Activated B cell treated with CpG ODN at 0.5 μM for 24 hours (primary cell): ENCODE results near the gene NOD1. TPM values are rescaled to one million over a fixed set of nuclear protein-coding genes. Genes with fewer than 3 reads are reported as not detected.
A peak's percentile ranks its signal among the peaks of the same experiment; 100 is the strongest.

Experiments used
- ATAC-seq: fragments of 200-7000 bp; cut with Tn5 transposase; one replicate; pipeline ENCODE4 v1.10.0; 2021; ENCODE audit warnings: low read depth, mild to moderate bottlenecking, moderate library complexity
- CTCF ChIA-PET: fragments of 350-600 bp; sonication (Branson Sonifier 250); formaldehyde crosslinking; loops from one replicate; lab custom pipeline; 2021; ENCODE audit warnings: antibody characterized with exemption; lab: Charles Lee
- POLR2A ChIA-PET: fragments of 350-600 bp; sonication (Branson Sonifier 250); formaldehyde crosslinking; loops from one replicate; lab custom pipeline; 2021; ENCODE audit warnings: antibody characterized with exemption; lab: Charles Lee
- DNase-seq: peaks from one replicate; pipeline ENCODE4 v3.0.0; 2022
- H3K27ac Mint-ChIP-seq: one replicate; pipeline ENCODE4 v1.8.0; 2020; ENCODE audit warnings: mixed read lengths
- H3K27me3 Mint-ChIP-seq: one replicate; pipeline ENCODE4 v1.8.0; 2021; ENCODE audit warnings: mixed read lengths
- H3K36me3 Mint-ChIP-seq: one replicate; pipeline ENCODE4 v1.8.0; 2021; ENCODE audit warnings: low read depth, mixed read lengths
- H3K4me1 Mint-ChIP-seq: one replicate; pipeline ENCODE4 v1.8.0; 2021; ENCODE audit warnings: mixed read lengths
- H3K4me3 Mint-ChIP-seq: one replicate; pipeline ENCODE4 v1.8.0; 2020; ENCODE audit warnings: mild to moderate bottlenecking, mixed read lengths
- H3K9me3 Mint-ChIP-seq: one replicate; pipeline ENCODE4 v1.8.0; 2020; ENCODE audit warnings: mixed read lengths
- CTCF ChIP-seq: fragments of 200-600 bp; IDR thresholded peaks from one replicate; pipeline ENCODE4 v1.8.0; 2022; ENCODE audit warnings: antibody characterized with exemption, mild to moderate bottlenecking
- intact Hi-C: fragments of 100-400 bp; cut with micrococcal nuclease; formaldehyde crosslinking; loops from one replicate; pipeline ENCODE4 v1.15.1; 2024
- total RNA-seq: library from RNA; stranded (reverse); gene quantifications from 2 replicates; pipeline ENCODE4 v1.2.3, GENCODE V29; 2022

Gene NOD1
- total RNA-seq, 1 donor from 2014 or later, result 14.0 TPM

GRCh38 chr7:30412782-30413504 lies 65.6 kb downstream of the NOD1 start:
- peak; percentile 57 for ATAC-seq
- no peaks in the 10 kb centered on the region for H3K9me3 Mint-ChIP-seq
- peaks cover 33% of the 10 kb centered on the region for H3K4me1 Mint-ChIP-seq
- no peak overlapping the region for H3K4me3 Mint-ChIP-seq
- POLR2A ChIA-PET, result no interaction called here
- no peaks in the 10 kb centered on the region for H3K27me3 Mint-ChIP-seq
- CTCF ChIA-PET, result interaction anchor here (1.3 to 1.6 kb wide), 3 partner anchors 112 to 248 kb away, joined by 3 to 14 read pairs (median 4); no protein-coding TSS in a partner anchor
- no peaks in the 10 kb centered on the region for H3K36me3 Mint-ChIP-seq
- no peak overlapping the region for H3K27ac Mint-ChIP-seq
- TF ChIP-seq CTCF, result no peak
- intact Hi-C loops, result loop anchor here (1.0 to 2.0 kb wide), 4 partner anchors 128 to 492 kb away; partner anchors contain the start of gene ZNRF2
- no peak for DNase-seq

- Mint-ChIP-seq H3K27ac (peak overlapping the region; percentile 14), H3K9me3 (no peaks in the 10 kb centered on the region), H3K4me1 (peaks cover 33% of the 10 kb centered on the region), H3K27me3 (no peaks in the 10 kb centered on the region), H3K36me3 (no peaks in the 10 kb centered on the region), H3K4me3 (no peak overlapping the region)
- ChIA-PET POLR2A (no interaction called here), CTCF (interaction anchor here (0.7 to 1.7 kb wide), 4 partner anchors 34 to 338 kb away, joined by 3 to 5 read pairs (median 3); no protein-coding TSS in a partner anchor)
- intact Hi-C loops, result loop anchor here (2.0 kb wide), 2 partner anchors 127 to 491 kb away; partner anchors contain the start of gene ZNRF2
- ATAC-seq (no peak), DNase-seq (no peak)
- no peak for TF ChIP-seq CTCF
Measured at GRCh38 chr7:30411897-30412296, 66.7 kb downstream of the NOD1 start.

GRCh38 chr7:30411173-30411572 lies 67.4 kb downstream of the NOD1 start:
- Mint-ChIP-seq H3K27ac (peak overlapping the region; percentile 65), H3K4me1 (peaks cover 33% of the 10 kb centered on the region), H3K4me3 (peak overlapping the region; percentile 15), H3K36me3 (no peaks in the 10 kb centered on the region), H3K27me3 (no peaks in the 10 kb centered on the region), H3K9me3 (no peaks in the 10 kb centered on the region)
- intact Hi-C loops, result no loop called here
- ATAC-seq (peak; percentile 28), DNase-seq (no peak)
- ChIA-PET CTCF (interaction anchor here (0.7 to 1.8 kb wide), 5 partner anchors 35 to 247 kb away, joined by 3 to 6 read pairs (median 3); no protein-coding TSS in a partner anchor), POLR2A (no interaction called here)
- TF ChIP-seq CTCF, result no peak

- CTCF ChIA-PET, result no interaction called here
- intact Hi-C loops, result no loop called here
- Mint-ChIP-seq H3K27ac (no peak overlapping the region), H3K36me3 (peaks cover 13% of the 10 kb centered on the region), H3K4me3 (no peak overlapping the region), H3K9me3 (no peaks in the 10 kb centered on the region), H3K27me3 (no peaks in the 10 kb centered on the region), H3K4me1 (peaks cover 19% of the 10 kb centered on the region)
- no peak for TF ChIP-seq CTCF
- POLR2A ChIA-PET, result interaction anchor here (0.6 kb wide), 1 partner anchor 142 kb away, joined by 3 read pairs; no protein-coding TSS in a partner anchor
- DNase-seq, result no peak
- ATAC-seq, result no peak
Measured at GRCh38 chr7:30406664-30407425, 71.7 kb downstream of the NOD1 start.

- CTCF ChIA-PET, result no interaction called here
- H3K9me3 Mint-ChIP-seq, result no peaks in the 10 kb centered on the region
Measured at GRCh38 chr7:30405179-30405578, 73.4 kb downstream of the NOD1 start.

More at GRCh38 chr7:30405179-30405578, 73.4 kb downstream of the NOD1 start:
- no peak for TF ChIP-seq CTCF
- POLR2A ChIA-PET, result no interaction called here
- no peak for ATAC-seq
- intact Hi-C loops, result no loop called here
- H3K27ac Mint-ChIP-seq, result no peak overlapping the region
- H3K4me1 Mint-ChIP-seq, result peaks cover 9% of the 10 kb centered on the region
- no peak overlapping the region for H3K4me3 Mint-ChIP-seq
- no peak for DNase-seq
- H3K27me3 Mint-ChIP-seq, result no peaks in the 10 kb centered on the region
- peaks cover 13% of the 10 kb centered on the region for H3K36me3 Mint-ChIP-seq
